OCI-LY3 (cell line): ENCODE data around the gene TOMM34.

Source experiments
- H2AFZ ChIP-seq: fragments of 200-600, 300-600 bp; shearing (Covaris generic); 2 replicates; pipeline ENCODE4 v1.6.0; 2014; ENCODE audit warnings: antibody characterized with exemption, low read depth, low read length
- H3K27ac ChIP-seq: fragments of 200-600, 300-600 bp; sonication (generic); 2 replicates; pipeline ENCODE4 v1.5.1; 2014; ENCODE audit warnings: mild to moderate bottlenecking, low read length, moderate library complexity, mixed read lengths
- H3K27me3 ChIP-seq: fragments of 200-600, 300-600 bp; sonication (generic); 2 replicates; pipeline ENCODE4 v1.6.1; 2014; ENCODE audit warnings: low read depth, low read length, mixed read lengths
- H3K36me3 ChIP-seq: fragments of 200-600, 300-600 bp; sonication (generic); replicated peaks from 2 replicates; pipeline ENCODE3; 2014; ENCODE audit warnings: low read depth, low read length, mixed read lengths
- H3K4me1 ChIP-seq: fragments of 300-600, 200-600 bp; sonication (generic); 2 replicates; pipeline ENCODE4 v1.6.1; 2014; ENCODE audit warnings: low read length, mixed read lengths
- H3K4me2 ChIP-seq: fragments of 200-600, 300-600 bp; sonication (generic); 2 replicates; pipeline ENCODE4 v1.6.1; 2014; ENCODE audit warnings: low read length, mixed read lengths
- H3K4me3 ChIP-seq: fragments of 300-600, 200-600 bp; sonication (generic); 2 replicates; pipeline ENCODE4 v1.5.1; 2014; ENCODE audit warnings: antibody characterized with exemption, mild to moderate bottlenecking, low read length, moderate library complexity
- H3K79me2 ChIP-seq: fragments of 300-600, 200-600 bp; shearing (Covaris generic); 2 replicates; pipeline ENCODE4 v1.6.1; 2014; ENCODE audit warnings: mild to moderate bottlenecking, low read length, mixed read lengths
- H3K9ac ChIP-seq: fragments of 300-600, 200-600 bp; shearing (Covaris generic); 2 replicates; pipeline ENCODE4 v1.6.0; 2014; ENCODE audit warnings: mild to moderate bottlenecking, low read length, moderate library complexity
- H3K9me3 ChIP-seq: fragments of 200-600, 300-600 bp; shearing (Covaris generic); 2 replicates; pipeline ENCODE4 v1.6.1; 2014; ENCODE audit warnings: low read length, mixed read lengths; ENCODE audit not compliant: insufficient read depth
- H4K20me1 ChIP-seq: fragments of 200-600, 300-600 bp; sonication (generic); 2 replicates; pipeline ENCODE4 v1.6.1; 2016; ENCODE audit warnings: low read length, mixed read lengths; ENCODE audit not compliant: insufficient read depth
- EZH2phosphoT487 ChIP-seq: fragments of 200-600 bp; shearing (Covaris generic); IDR thresholded peaks from 2 replicates; pipeline ENCODE4 v1.6.1; 2018; ENCODE audit warnings: antibody characterized with exemption, mixed run types, low read depth
- TF ChIP-seq, protein P1 (sequence below): fragments of 200-600, 300-600 bp; sonication (generic); IDR thresholded peaks from 2 replicates; pipeline ENCODE4 v1.5.1; 2014; ENCODE audit warnings: antibody characterized with exemption, low read length, low read depth

The TOMM34 gene

GRCh38 chr20:44959082-44959637 lies 1.0 kb downstream of the TOMM34 start:
- Histone ChIP-seq H3K4me2 (peak overlapping the region; percentile 92), H3K27ac (peak overlapping the region; percentile 56), H4K20me1 (peaks cover 13% of the 10 kb centered on the region), H3K79me2 (peaks cover 63% of the 10 kb centered on the region), H3K27me3 (no peaks in the 10 kb centered on the region), H3K36me3 (peaks cover 35% of the 10 kb centered on the region), H3K4me3 (peak overlapping the region; percentile 86), H3K4me1 (peaks cover 63% of the 10 kb centered on the region), H2AFZ (no peak overlapping the region), H3K9me3 (no peaks in the 10 kb centered on the region), H3K9ac (peak overlapping the region; percentile 84)
- TF ChIP-seq, protein P1, sequence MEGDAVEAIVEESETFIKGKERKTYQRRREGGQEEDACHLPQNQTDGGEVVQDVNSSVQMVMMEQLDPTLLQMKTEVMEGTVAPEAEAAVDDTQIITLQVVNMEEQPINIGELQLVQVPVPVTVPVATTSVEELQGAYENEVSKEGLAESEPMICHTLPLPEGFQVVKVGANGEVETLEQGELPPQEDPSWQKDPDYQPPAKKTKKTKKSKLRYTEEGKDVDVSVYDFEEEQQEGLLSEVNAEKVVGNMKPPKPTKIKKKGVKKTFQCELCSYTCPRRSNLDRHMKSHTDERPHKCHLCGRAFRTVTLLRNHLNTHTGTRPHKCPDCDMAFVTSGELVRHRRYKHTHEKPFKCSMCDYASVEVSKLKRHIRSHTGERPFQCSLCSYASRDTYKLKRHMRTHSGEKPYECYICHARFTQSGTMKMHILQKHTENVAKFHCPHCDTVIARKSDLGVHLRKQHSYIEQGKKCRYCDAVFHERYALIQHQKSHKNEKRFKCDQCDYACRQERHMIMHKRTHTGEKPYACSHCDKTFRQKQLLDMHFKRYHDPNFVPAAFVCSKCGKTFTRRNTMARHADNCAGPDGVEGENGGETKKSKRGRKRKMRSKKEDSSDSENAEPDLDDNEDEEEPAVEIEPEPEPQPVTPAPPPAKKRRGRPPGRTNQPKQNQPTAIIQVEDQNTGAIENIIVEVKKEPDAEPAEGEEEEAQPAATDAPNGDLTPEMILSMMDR = no peak
- no peak for TF ChIP-seq EZH2phosphoT487

- H3K9ac ChIP-seq = peak overlapping the region; percentile 84; the same call in 1 of the 2 replicates
- peaks cover 44% of the 10 kb centered on the region for H3K36me3 ChIP-seq
- H3K4me3 ChIP-seq = peak overlapping the region; percentile 86
- no peak overlapping the region for H2AFZ ChIP-seq
- H3K79me2 ChIP-seq = peaks cover 72% of the 10 kb centered on the region
- TF ChIP-seq EZH2phosphoT487 = no peak
- TF ChIP-seq, protein P1 = no peak
- H3K27ac ChIP-seq = peak overlapping the region; percentile 56; the same call in 1 of the 2 replicates
- H3K27me3 ChIP-seq = no peaks in the 10 kb centered on the region
- peaks cover 54% of the 10 kb centered on the region for H3K4me1 ChIP-seq
- H4K20me1 ChIP-seq = peaks cover 17% of the 10 kb centered on the region
- H3K4me2 ChIP-seq = peak overlapping the region; percentile 92
- no peaks in the 10 kb centered on the region for H3K9me3 ChIP-seq
Measured at GRCh38 chr20:44958276-44958675, 1.9 kb downstream of the TOMM34 start.

GRCh38 chr20:44956410-44956809 lies 3.8 kb downstream of the TOMM34 start:
- Histone ChIP-seq H3K27me3 (no peaks in the 10 kb centered on the region), H4K20me1 (peaks cover 17% of the 10 kb centered on the region), H3K9ac (no peak overlapping the region), H3K4me2 (peak overlapping the region; percentile 26; the same call in 1 of the 2 replicates), H3K27ac (no peak overlapping the region), H3K4me1 (peaks cover 52% of the 10 kb centered on the region), H3K79me2 (peaks cover 78% of the 10 kb centered on the region), H3K36me3 (peaks cover 62% of the 10 kb centered on the region), H3K9me3 (no peaks in the 10 kb centered on the region), H3K4me3 (no peak overlapping the region), H2AFZ (no peak overlapping the region)
- no peak for TF ChIP-seq EZH2phosphoT487
- TF ChIP-seq, protein P1 = no peak

- H3K36me3 ChIP-seq = peaks cover 73% of the 10 kb centered on the region
- H3K4me1 ChIP-seq = peaks cover 44% of the 10 kb centered on the region
Measured at GRCh38 chr20:44955270-44955669, 4.9 kb downstream of the TOMM34 start.

More at GRCh38 chr20:44955270-44955669, 4.9 kb downstream of the TOMM34 start:
- peaks cover 17% of the 10 kb centered on the region for H4K20me1 ChIP-seq
- H3K27ac ChIP-seq = peak overlapping the region; percentile 59
- H3K4me3 ChIP-seq = no peak overlapping the region
- peak overlapping the region; percentile 1; the same call in 1 of the 2 replicates for H3K9ac ChIP-seq
- no peak overlapping the region for H2AFZ ChIP-seq
- no peaks in the 10 kb centered on the region for H3K27me3 ChIP-seq
- H3K9me3 ChIP-seq = no peaks in the 10 kb centered on the region
- peaks cover 78% of the 10 kb centered on the region for H3K79me2 ChIP-seq
- peak overlapping the region; percentile 26 for H3K4me2 ChIP-seq
- TF ChIP-seq, protein P1 = no peak
- TF ChIP-seq EZH2phosphoT487 = no peak
